Parathyroid adenoma (tissue), 2 donors: ENCODE measurements around the gene ZMYND8.

Experiments
- H2AFZ ChIP-seq: fragments of 300-600 bp; sonication (generic); one replicate; pipeline ENCODE4 v1.7.0; 2017; ENCODE audit warnings: antibody characterized with exemption, mild to moderate bottlenecking
- H3K27ac ChIP-seq: fragments of 300-600 bp; sonication (generic); one replicate; pipeline ENCODE4 v1.7.0; 2017
- H3K27me3 ChIP-seq: fragments of 300-600 bp; sonication (generic); one replicate; pipeline ENCODE4 v1.7.0; 2017; ENCODE audit warnings: low read length; ENCODE audit not compliant: control insufficient read depth, insufficient read depth
- H3K36me3 ChIP-seq: fragments of 300-600 bp; sonication (generic); one replicate; pipeline ENCODE4 v1.7.0; 2017; ENCODE audit warnings: low read length; ENCODE audit not compliant: control insufficient read depth, insufficient read depth
- H3K4me1 ChIP-seq: fragments of 300-600 bp; sonication (generic); one replicate; pipeline ENCODE4 v1.7.0; 2017; ENCODE audit warnings: control low read depth
- H3K4me2 ChIP-seq: fragments of 300-600 bp; sonication (generic); one replicate; pipeline ENCODE4 v1.7.0; 2017; ENCODE audit warnings: low read length
- H3K4me3 ChIP-seq: fragments of 300-600 bp; sonication (generic); one replicate; pipeline ENCODE4 v1.7.0; 2017; ENCODE audit warnings: low read depth, low read length
- H3K79me2 ChIP-seq: fragments of 300-600 bp; sonication (generic); one replicate; pipeline ENCODE4 v1.7.0; 2017; ENCODE audit warnings: control low read depth
- H3K9ac ChIP-seq: fragments of 300-600 bp; sonication (generic); one replicate; pipeline ENCODE4 v1.7.0; 2017; ENCODE audit warnings: mild to moderate bottlenecking
- H3K9me3 ChIP-seq: fragments of 300-600 bp; sonication (generic); one replicate; pipeline ENCODE4 v1.7.0; 2017; ENCODE audit warnings: low read length; ENCODE audit not compliant: control insufficient read depth
- CTCF ChIP-seq: fragments of 300-600 bp; sonication (generic); IDR thresholded peaks from one replicate; pipeline ENCODE4 v1.7.0; 2017; ENCODE audit warnings: antibody characterized with exemption, mild to moderate bottlenecking
- donor health status: primary hyperparathyroidism.

Gene ZMYND8

DNA sequence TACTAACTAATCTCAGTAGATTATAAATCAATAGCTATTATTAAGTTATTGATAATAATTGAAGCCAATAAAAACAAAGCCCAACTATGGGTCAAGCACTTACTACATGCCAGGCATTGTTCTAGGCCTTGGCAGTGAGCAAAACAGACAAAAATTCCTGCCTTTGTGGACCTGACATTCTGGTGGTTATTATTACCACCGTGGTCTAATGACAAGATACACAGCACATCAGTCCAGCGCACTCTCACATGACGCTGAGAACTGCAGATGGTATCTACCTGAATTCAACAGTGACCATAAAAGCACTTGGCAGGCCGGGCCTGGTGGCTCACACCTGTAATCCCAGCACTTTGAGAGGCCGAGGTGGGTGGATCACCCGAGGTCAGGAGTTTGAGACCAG is 121.4 kb downstream of the ZMYND8 start:
- Histone ChIP-seq H3K4me2 (no peak overlapping the region), H3K36me3 (no peaks in the 10 kb centered on the region), H3K79me2 (peaks cover 5% of the 10 kb centered on the region), H2AFZ (no peak overlapping the region), H3K9ac (no peak overlapping the region), H3K27ac (no peak overlapping the region), H3K4me1 (no peaks in the 10 kb centered on the region), H3K9me3 (no peaks in the 10 kb centered on the region), H3K4me3 (no peak overlapping the region), H3K27me3 (no peaks in the 10 kb centered on the region)
- TF ChIP-seq CTCF: no peak

GRCh38 chr20:47233333-47234188 is 122.9 kb downstream of the ZMYND8 start:
- Histone ChIP-seq H3K27ac (no peak overlapping the region), H3K27me3 (no peaks in the 10 kb centered on the region), H3K9ac (no peak overlapping the region), H2AFZ (no peak overlapping the region), H3K4me2 (no peak overlapping the region), H3K4me3 (no peak overlapping the region), H3K9me3 (no peaks in the 10 kb centered on the region), H3K4me1 (no peaks in the 10 kb centered on the region), H3K79me2 (peaks cover 5% of the 10 kb centered on the region), H3K36me3 (no peaks in the 10 kb centered on the region)
- TF ChIP-seq CTCF: no peak

DNA sequence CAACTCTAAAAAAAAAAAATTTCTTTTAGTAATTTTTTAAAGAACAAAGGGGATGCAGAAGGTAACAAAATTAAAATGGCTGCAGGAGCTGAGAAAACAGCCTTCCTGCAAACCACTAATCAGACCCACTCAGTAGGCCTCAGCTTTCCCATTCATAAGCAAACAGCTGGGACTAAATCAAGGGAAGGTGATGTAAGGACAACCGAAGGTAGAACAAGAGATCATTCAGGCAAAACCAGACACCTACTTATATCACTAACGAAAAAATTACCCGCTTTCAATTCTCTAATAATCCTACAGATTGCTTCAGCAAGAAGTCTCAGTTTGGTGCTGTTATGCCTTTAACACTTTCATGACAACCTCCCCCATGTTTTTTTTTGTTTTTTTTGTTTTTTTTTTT is 124.0 kb downstream of the ZMYND8 start:
- Histone ChIP-seq H3K9me3 (no peaks in the 10 kb centered on the region), H3K36me3 (no peaks in the 10 kb centered on the region), H3K4me3 (no peak overlapping the region), H3K27me3 (no peaks in the 10 kb centered on the region), H3K9ac (no peak overlapping the region), H3K79me2 (peaks cover 5% of the 10 kb centered on the region), H2AFZ (no peak overlapping the region), H3K4me2 (no peak overlapping the region), H3K27ac (no peak overlapping the region), H3K4me1 (no peaks in the 10 kb centered on the region)
- TF ChIP-seq CTCF: no peak

DNA sequence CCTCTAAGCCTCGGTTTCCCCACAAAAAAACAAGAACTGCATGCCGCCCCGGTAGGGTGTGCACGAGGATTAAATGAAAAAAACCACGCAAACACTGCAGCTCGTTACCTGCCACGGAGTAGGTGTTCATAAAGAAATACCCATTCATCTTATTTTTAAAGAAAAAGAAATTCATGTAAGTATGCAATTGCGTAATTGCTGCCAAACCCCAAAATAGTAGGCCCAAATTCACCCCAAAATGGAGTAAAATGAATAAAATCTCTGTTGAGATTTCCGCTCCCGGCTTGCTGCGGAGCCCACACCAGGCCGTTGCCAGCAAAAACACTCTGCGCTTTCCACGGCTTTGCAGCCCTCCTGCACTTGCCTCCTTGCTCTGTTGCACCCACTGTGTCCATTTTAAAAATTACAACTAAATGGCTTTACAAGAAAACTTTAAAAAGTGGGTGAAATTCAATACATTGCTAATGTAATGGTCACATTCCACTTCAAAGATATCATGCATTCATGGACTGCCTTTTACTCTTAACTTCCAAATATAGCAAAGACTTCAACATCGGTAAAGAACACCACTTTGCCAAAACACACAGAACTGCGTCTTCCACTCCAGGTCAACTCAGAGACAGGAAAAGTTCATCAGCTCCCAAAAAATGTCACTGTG is 125.0 kb downstream of the ZMYND8 start:
- no peak overlapping the region for H3K9ac ChIP-seq
- H3K36me3 ChIP-seq: no peaks in the 10 kb centered on the region
- peaks cover 5% of the 10 kb centered on the region for H3K79me2 ChIP-seq
- H2AFZ ChIP-seq: no peak overlapping the region
- H3K4me1 ChIP-seq: no peaks in the 10 kb centered on the region
- no peaks in the 10 kb centered on the region for H3K9me3 ChIP-seq
- no peak overlapping the region for H3K4me3 ChIP-seq
- H3K27ac ChIP-seq: no peak overlapping the region
- TF ChIP-seq CTCF: no peak
- no peaks in the 10 kb centered on the region for H3K27me3 ChIP-seq
- H3K4me2 ChIP-seq: no peak overlapping the region
